ENCODE results near the gene ZCCHC2.

The ZCCHC2 gene

DNA sequence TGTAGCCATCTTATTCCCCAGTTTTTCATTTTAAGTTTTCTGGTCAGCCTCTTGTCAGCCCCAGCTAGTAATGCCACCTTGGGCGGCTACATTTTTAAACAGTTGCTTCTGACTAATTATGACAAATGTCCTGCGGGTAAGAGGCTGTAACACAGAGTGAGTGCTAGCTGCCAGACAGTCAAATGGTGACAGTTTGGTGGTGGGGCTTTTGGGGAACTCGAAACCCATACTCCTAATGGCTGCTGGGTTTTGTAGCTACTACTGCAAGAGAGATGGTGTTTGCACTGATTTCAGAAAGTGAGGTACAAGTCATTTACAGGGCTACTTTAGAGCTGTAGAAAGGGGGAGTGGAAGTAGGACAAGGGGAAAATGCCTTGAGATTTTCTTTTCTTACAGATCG lies 48.2 kb downstream of the ZCCHC2 start:
- no peaks in the 10 kb centered on the region for H3K9me2 ChIP-seq (replicated peaks; ENCODE audit: insufficient read depth, low read length)
- no peak overlapping the region for H2AFZ ChIP-seq (ENCODE audit: low read depth, low read length, severe bottlenecking)
- H4K20me1 ChIP-seq (ENCODE audit: low read depth, low read length), result no peaks in the 10 kb centered on the region
- TF ChIP-seq EZH2phosphoT487 (conservative IDR thresholded peaks at IDR 0.05; ENCODE audit: low read length), result no peak
- TF ChIP-seq, protein P1, sequence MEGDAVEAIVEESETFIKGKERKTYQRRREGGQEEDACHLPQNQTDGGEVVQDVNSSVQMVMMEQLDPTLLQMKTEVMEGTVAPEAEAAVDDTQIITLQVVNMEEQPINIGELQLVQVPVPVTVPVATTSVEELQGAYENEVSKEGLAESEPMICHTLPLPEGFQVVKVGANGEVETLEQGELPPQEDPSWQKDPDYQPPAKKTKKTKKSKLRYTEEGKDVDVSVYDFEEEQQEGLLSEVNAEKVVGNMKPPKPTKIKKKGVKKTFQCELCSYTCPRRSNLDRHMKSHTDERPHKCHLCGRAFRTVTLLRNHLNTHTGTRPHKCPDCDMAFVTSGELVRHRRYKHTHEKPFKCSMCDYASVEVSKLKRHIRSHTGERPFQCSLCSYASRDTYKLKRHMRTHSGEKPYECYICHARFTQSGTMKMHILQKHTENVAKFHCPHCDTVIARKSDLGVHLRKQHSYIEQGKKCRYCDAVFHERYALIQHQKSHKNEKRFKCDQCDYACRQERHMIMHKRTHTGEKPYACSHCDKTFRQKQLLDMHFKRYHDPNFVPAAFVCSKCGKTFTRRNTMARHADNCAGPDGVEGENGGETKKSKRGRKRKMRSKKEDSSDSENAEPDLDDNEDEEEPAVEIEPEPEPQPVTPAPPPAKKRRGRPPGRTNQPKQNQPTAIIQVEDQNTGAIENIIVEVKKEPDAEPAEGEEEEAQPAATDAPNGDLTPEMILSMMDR (IDR thresholded peaks at IDR 0.05; ENCODE audit: insufficient read depth, low read length, poor library complexity, severe bottlenecking), result no peak
- H3K4me2 ChIP-seq (ENCODE audit: low read depth, low read length, poor library complexity, severe bottlenecking), result no peak overlapping the region
- H3K27ac ChIP-seq (ENCODE audit: low read depth, low read length), result no peak overlapping the region
- H3K79me2 ChIP-seq (ENCODE audit: insufficient read depth, low read length), result no peaks in the 10 kb centered on the region; the same call in 1 of the 2 replicates
- no peaks in the 10 kb centered on the region for H3F3A ChIP-seq (ENCODE audit: insufficient read depth)
- no peak overlapping the region for H3K4me3 ChIP-seq (ENCODE audit: insufficient read depth, low read length, poor library complexity, severe bottlenecking)
- peaks cover 46% of the 10 kb centered on the region for H3K36me3 ChIP-seq (ENCODE audit: low read length)
- H3K9me3 ChIP-seq (ENCODE audit: insufficient read depth, low read length), result no peaks in the 10 kb centered on the region
- H3K27me3 ChIP-seq (ENCODE audit: low read length), result no peaks in the 10 kb centered on the region
- H3K9ac ChIP-seq (ENCODE audit: low read length), result no peak overlapping the region

DNA sequence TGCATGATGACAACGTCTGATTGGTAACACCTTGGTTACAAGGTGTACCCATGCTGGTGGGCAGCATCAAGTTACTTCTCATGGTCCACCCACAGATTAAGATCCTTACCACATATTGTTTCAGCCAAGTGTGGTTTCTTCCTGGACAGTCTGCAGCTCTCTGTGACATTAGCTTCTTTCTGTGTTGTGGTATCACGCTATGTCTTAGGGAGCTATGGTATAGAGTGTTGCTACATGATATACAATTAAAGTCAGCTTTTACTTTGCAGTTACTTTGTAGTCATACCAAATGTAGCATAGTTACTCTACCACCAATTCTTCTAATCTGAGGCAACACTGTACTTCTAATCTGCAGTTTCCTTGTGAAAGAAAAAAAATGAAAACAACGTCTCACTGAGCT lies 48.8 kb downstream of the ZCCHC2 start:
- Histone ChIP-seq H3F3A (ENCODE audit: insufficient read depth) (no peaks in the 10 kb centered on the region), H3K9ac (ENCODE audit: low read length) (no peak overlapping the region), H3K9me2 (replicated peaks; ENCODE audit: insufficient read depth, low read length) (no peaks in the 10 kb centered on the region), H3K27me3 (ENCODE audit: low read length) (no peaks in the 10 kb centered on the region), H2AFZ (ENCODE audit: low read depth, low read length, severe bottlenecking) (no peak overlapping the region), H3K36me3 (ENCODE audit: low read length) (peaks cover 43% of the 10 kb centered on the region), H3K4me3 (ENCODE audit: insufficient read depth, low read length, poor library complexity, severe bottlenecking) (no peak overlapping the region), H4K20me1 (ENCODE audit: low read depth, low read length) (no peaks in the 10 kb centered on the region), H3K27ac (ENCODE audit: low read depth, low read length) (no peak overlapping the region), H3K9me3 (ENCODE audit: insufficient read depth, low read length) (no peaks in the 10 kb centered on the region), H3K4me2 (ENCODE audit: low read depth, low read length, poor library complexity, severe bottlenecking) (no peak overlapping the region), H3K79me2 (ENCODE audit: insufficient read depth, low read length) (no peaks in the 10 kb centered on the region; the same call in 1 of the 2 replicates)
- TF ChIP-seq, protein P1 (IDR thresholded peaks at IDR 0.05; ENCODE audit: insufficient read depth, low read length, poor library complexity, severe bottlenecking), result no peak
- no peak for TF ChIP-seq EZH2phosphoT487 (conservative IDR thresholded peaks at IDR 0.05; ENCODE audit: low read length)

DNA sequence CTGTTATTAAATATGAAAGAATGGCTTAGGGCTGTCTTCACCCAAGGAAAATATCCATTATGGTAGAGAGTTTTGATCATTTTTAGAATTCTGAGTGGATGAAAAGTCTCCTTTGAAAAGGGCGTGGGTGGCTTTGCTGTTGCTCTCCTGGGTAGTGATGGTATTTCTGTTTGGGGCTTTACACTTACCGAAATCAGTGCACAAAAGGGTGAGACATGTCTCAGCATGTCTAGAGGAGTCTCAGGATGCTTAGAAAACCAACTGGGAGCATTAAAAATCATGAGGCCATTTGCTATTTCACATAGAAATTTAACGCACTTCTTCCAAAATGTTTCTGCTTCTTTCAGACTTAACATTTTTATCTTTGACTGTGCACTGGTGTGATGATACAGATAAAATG lies 49.6 kb downstream of the ZCCHC2 start:
- no peaks in the 10 kb centered on the region for H3K9me2 ChIP-seq (replicated peaks; ENCODE audit: insufficient read depth, low read length)
- no peak overlapping the region for H3K9ac ChIP-seq (ENCODE audit: low read length)
- TF ChIP-seq, protein P1 (IDR thresholded peaks at IDR 0.05; ENCODE audit: insufficient read depth, low read length, poor library complexity, severe bottlenecking), result no peak
- TF ChIP-seq EZH2phosphoT487 (conservative IDR thresholded peaks at IDR 0.05; ENCODE audit: low read length), result no peak
- no peak overlapping the region for H2AFZ ChIP-seq (ENCODE audit: low read depth, low read length, severe bottlenecking)
- H4K20me1 ChIP-seq (ENCODE audit: low read depth, low read length), result no peaks in the 10 kb centered on the region
- no peaks in the 10 kb centered on the region for H3K9me3 ChIP-seq (ENCODE audit: insufficient read depth, low read length)
- no peaks in the 10 kb centered on the region for H3K27me3 ChIP-seq (ENCODE audit: low read length)
- H3F3A ChIP-seq (ENCODE audit: insufficient read depth), result 0 out of 2 replicates have a peak, but pooled peaks cover 4% of the 10 kb centered on the region
- H3K27ac ChIP-seq (ENCODE audit: low read depth, low read length), result no peak overlapping the region
- H3K4me2 ChIP-seq (ENCODE audit: low read depth, low read length, poor library complexity, severe bottlenecking), result no peak overlapping the region
- H3K4me3 ChIP-seq (ENCODE audit: insufficient read depth, low read length, poor library complexity, severe bottlenecking), result no peak overlapping the region
- H3K79me2 ChIP-seq (ENCODE audit: insufficient read depth, low read length), result no peaks in the 10 kb centered on the region; the same call in 1 of the 2 replicates
- peaks cover 36% of the 10 kb centered on the region for H3K36me3 ChIP-seq (ENCODE audit: low read length)

Measured in SU-DHL-6 (cell line).